Mammary epithelial cell (primary cell): ENCODE results near the gene SPATS2.

Experiments used
- EZH2 ChIP-seq: IDR thresholded peaks from 2 replicates; pipeline ENCODE4 v1.6.1; 2012; ENCODE audit warnings: low read length, inconsistent platforms, borderline replicate concordance
- TF ChIP-seq, protein P1 (sequence below), 2 donors: IDR thresholded peaks in 1 of 2; conservative IDR thresholded peaks in 1 of 2; 2 replicates each; pipeline ENCODE4 v1.5.1; 2011 to 2012; ENCODE audit warnings: inconsistent platforms in 2 of 2, low read length in 2 of 2, mild to moderate bottlenecking in 2 of 2, control low read depth in 1 of 2, low read depth in 1 of 2; ENCODE audit not compliant: insufficient read depth in 1 of 2; ENCODE audit errors: extremely low read depth in 1 of 2

DNA sequence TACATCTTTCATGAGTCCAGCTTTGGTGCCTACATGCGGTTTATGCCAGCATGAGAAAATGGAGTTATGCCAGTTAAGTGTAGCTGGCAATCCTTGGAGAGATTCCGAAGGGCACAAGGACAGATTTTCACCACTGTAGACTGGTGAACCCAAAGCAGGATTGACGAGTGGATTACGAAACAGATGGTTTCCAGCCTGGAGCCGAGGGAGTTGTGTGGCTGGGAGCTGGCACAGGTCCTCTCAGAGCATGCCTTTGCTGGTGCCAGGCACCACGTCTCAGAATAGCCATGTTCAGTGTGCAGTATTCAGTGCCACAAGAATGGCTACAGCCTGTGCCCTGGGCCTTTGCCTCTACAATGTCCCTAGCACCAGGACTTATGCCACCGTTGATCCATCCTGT is 184.8 kb downstream of the SPATS2 start:
- TF ChIP-seq EZH2 = no peak
- TF ChIP-seq, protein P1, sequence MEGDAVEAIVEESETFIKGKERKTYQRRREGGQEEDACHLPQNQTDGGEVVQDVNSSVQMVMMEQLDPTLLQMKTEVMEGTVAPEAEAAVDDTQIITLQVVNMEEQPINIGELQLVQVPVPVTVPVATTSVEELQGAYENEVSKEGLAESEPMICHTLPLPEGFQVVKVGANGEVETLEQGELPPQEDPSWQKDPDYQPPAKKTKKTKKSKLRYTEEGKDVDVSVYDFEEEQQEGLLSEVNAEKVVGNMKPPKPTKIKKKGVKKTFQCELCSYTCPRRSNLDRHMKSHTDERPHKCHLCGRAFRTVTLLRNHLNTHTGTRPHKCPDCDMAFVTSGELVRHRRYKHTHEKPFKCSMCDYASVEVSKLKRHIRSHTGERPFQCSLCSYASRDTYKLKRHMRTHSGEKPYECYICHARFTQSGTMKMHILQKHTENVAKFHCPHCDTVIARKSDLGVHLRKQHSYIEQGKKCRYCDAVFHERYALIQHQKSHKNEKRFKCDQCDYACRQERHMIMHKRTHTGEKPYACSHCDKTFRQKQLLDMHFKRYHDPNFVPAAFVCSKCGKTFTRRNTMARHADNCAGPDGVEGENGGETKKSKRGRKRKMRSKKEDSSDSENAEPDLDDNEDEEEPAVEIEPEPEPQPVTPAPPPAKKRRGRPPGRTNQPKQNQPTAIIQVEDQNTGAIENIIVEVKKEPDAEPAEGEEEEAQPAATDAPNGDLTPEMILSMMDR (conservative IDR thresholded peaks at IDR 0.05 in 1 of 2, IDR thresholded peaks at IDR 0.05 in 1 of 2; ENCODE audit: extremely low read depth in 1 of 2, insufficient read depth in 1 of 2, low read depth in 1 of 2, low read length in 2 of 2) = no peak
